GM19452 (cell line): ENCODE results near the gene CDK5RAP2.

Experiments used
- ATAC-seq: cut with Tn5 transposase; IDR thresholded peaks from one replicate; pipeline ENCODE4 v1.9.1; 2021; ENCODE audit not compliant: unreplicated experiment

The CDK5RAP2 gene

GRCh38 chr9:120388003-120388855 lies 191.7 kb downstream of the CDK5RAP2 start:
- no peak for ATAC-seq

GRCh38 chr9:120387257-120388002 lies 192.5 kb downstream of the CDK5RAP2 start:
- ATAC-seq, result no peak

- no peak for ATAC-seq
Observed at GRCh38 chr9:120386390-120387131, 193.4 kb downstream of the CDK5RAP2 start.

GRCh38 chr9:120385606-120386389 lies 194.2 kb downstream of the CDK5RAP2 start:
- no peak for ATAC-seq

- no peak for ATAC-seq
Observed at GRCh38 chr9:120384925-120385272, 195.1 kb downstream of the CDK5RAP2 start.

GRCh38 chr9:120383999-120384924 lies 195.7 kb downstream of the CDK5RAP2 start:
- no peak for ATAC-seq

- no peak for ATAC-seq
Observed at GRCh38 chr9:120383611-120383998, 196.4 kb downstream of the CDK5RAP2 start.

GRCh38 chr9:120382453-120382852 lies 197.5 kb downstream of the CDK5RAP2 start:
- no peak for ATAC-seq

- no peak for ATAC-seq
Observed at GRCh38 chr9:120381839-120382238, 198.1 kb downstream of the CDK5RAP2 start.

- ATAC-seq, result no peak
Observed at GRCh38 chr9:120379611-120380010, 200.4 kb downstream of the CDK5RAP2 start.

- ATAC-seq, result no peak
Observed at GRCh38 chr9:120378680-120379079, 201.3 kb downstream of the CDK5RAP2 start.

- ATAC-seq, result no peak
Observed at GRCh38 chr9:120377268-120378159, 202.5 kb downstream of the CDK5RAP2 start.

GRCh38 chr9:120376101-120376500 lies 203.9 kb downstream of the CDK5RAP2 start:
- ATAC-seq, result no peak

GRCh38 chr9:120375316-120375715 lies 204.7 kb downstream of the CDK5RAP2 start:
- no peak for ATAC-seq

- no peak for ATAC-seq
Observed at GRCh38 chr9:120374817-120375216, 205.2 kb downstream of the CDK5RAP2 start.

GRCh38 chr9:120374239-120374638 lies 205.7 kb downstream of the CDK5RAP2 start:
- no peak for ATAC-seq

- no peak for ATAC-seq
Observed at GRCh38 chr9:120372040-120372439, 207.9 kb downstream of the CDK5RAP2 start.

- ATAC-seq, result no peak
Observed at GRCh38 chr9:120369608-120370220, 210.3 kb downstream of the CDK5RAP2 start.
